SK-N-SH (cell line): Measurements from ENCODE around the gene DSG2. TPM values are rescaled to one million over a fixed set of nuclear protein-coding genes. Genes with fewer than 3 reads are reported as not detected.

Source experiments
- CTCF ChIA-PET: fragments of 300-600, 350-600 bp; formaldehyde crosslinking; extraction: SDS; loops from one replicate; lab custom pipeline; 2021; lab: Yijun Ruan, JAX
- POLR2A ChIA-PET: fragments of 350-600 bp; sonication (Branson Sonifier 250); formaldehyde crosslinking; extraction: SDS; loops from one replicate; lab custom pipeline; 2020; ENCODE audit warnings: antibody characterized with exemption, inconsistent platforms; lab: Yijun Ruan, JAX
- DNase-seq: peaks from one replicate; pipeline ENCODE4 v3.0.0; 2012
- H2AFZ ChIP-seq: fragments of 200-600 bp; sonication (generic); 2 replicates; pipeline ENCODE4 v1.8.1; 2016; ENCODE audit warnings: antibody characterized with exemption, mild to moderate bottlenecking, low read depth
- H3F3A ChIP-seq: fragments of 200-600 bp; sonication (generic); replicated peaks from 2 replicates; pipeline ENCODE3; 2016; ENCODE audit warnings: antibody characterized with exemption, mild to moderate bottlenecking; ENCODE audit not compliant: insufficient read depth
- H3K27ac ChIP-seq, 2 experiments: fragments of 200-500 bp in 1 of 2; fragments of 200-600 bp in 1 of 2; sonication (Bioruptor generic) in 1 of 2; sonication (generic), shearing (Covaris generic) in 1 of 2; 2 replicates each; pipeline versions ENCODE4 v1.5.1 to v1.6.1; 2014 to 2016; ENCODE audit warnings: low read depth in 2 of 2, inconsistent platforms in 1 of 2, low read length in 1 of 2, mild to moderate bottlenecking in 1 of 2, mixed read lengths in 1 of 2
- H3K27me3 ChIP-seq: fragments of 200-600 bp; sonication (generic), shearing (Covaris generic); 2 replicates; pipeline ENCODE4 v1.6.1; 2016; ENCODE audit warnings: mixed run types; ENCODE audit not compliant: insufficient read depth
- H3K36me3 ChIP-seq, 2 experiments: fragments of 200-500 bp in 1 of 2; fragments of 200-600 bp in 1 of 2; sonication (Bioruptor generic) in 1 of 2; sonication (generic) in 1 of 2; replicated peaks in 1 of 2; 2 replicates each; pipeline versions ENCODE3 to v1.5.1; 2014 to 2016; ENCODE audit warnings: low read length in 1 of 2, mild to moderate bottlenecking in 1 of 2; ENCODE audit not compliant: insufficient read depth in 2 of 2, control insufficient read depth in 1 of 2
- H3K4me1 ChIP-seq, 2 experiments: fragments of 200-500 bp in 1 of 2; fragments of 200-600 bp in 1 of 2; sonication (Bioruptor generic) in 1 of 2; sonication (generic), shearing (Covaris generic) in 1 of 2; 2 replicates each; pipeline versions ENCODE4 v1.5.1 to v1.6.1; 2014 to 2016; ENCODE audit warnings: low read depth in 1 of 2, low read length in 1 of 2, mixed run types in 1 of 2; ENCODE audit not compliant: insufficient read depth in 2 of 2, control insufficient read depth in 1 of 2
- H3K4me2 ChIP-seq: fragments of 200-600 bp; sonication (generic), shearing (Covaris generic); 2 replicates; pipeline ENCODE4 v1.6.1; 2017; ENCODE audit warnings: mixed run types
- H3K4me3 ChIP-seq, 2 experiments: fragments of 200-500 bp in 1 of 2; fragments of 200-600 bp in 1 of 2; sonication (Bioruptor generic) in 1 of 2; sonication (generic), shearing (Covaris generic) in 1 of 2; 2 replicates each; pipeline versions ENCODE4 v1.5.1 to v1.8.1; 2014 to 2016; ENCODE audit warnings: low read depth in 2 of 2, inconsistent platforms in 1 of 2, low read length in 1 of 2, mild to moderate bottlenecking in 1 of 2, mixed read lengths in 1 of 2, moderate library complexity in 1 of 2
- H3K79me2 ChIP-seq: fragments of 200-600 bp; sonication (generic); 2 replicates; pipeline ENCODE4 v1.8.1; 2017; ENCODE audit warnings: mild to moderate bottlenecking; ENCODE audit not compliant: insufficient read depth
- H3K9ac ChIP-seq: fragments of 200-600 bp; sonication (generic); 2 replicates; pipeline ENCODE4 v1.6.1; 2017; ENCODE audit warnings: mixed run types
- H3K9me2 ChIP-seq: fragments of 200-600 bp; sonication (generic); 2 replicates; pipeline ENCODE4 v1.6.1; 2017; ENCODE audit warnings: mixed run types
- H3K9me3 ChIP-seq: fragments of 200-600 bp; sonication (generic); 2 replicates; pipeline ENCODE4 v1.6.1; 2017; ENCODE audit warnings: mixed run types, mild to moderate bottlenecking, moderate library complexity
- H4K20me1 ChIP-seq: fragments of 200-600 bp; sonication (generic); 2 replicates; pipeline ENCODE4 v1.6.1; 2017; ENCODE audit warnings: mild to moderate bottlenecking, mixed run types; ENCODE audit not compliant: insufficient read depth
- CHD2 ChIP-seq: fragments of 150-350 bp; IDR thresholded peaks from 2 replicates; pipeline ENCODE4 v1.6.1; 2018; ENCODE audit warnings: low read length; ENCODE audit not compliant: partially characterized antibody
- EZH2phosphoT487 ChIP-seq: fragments of 200-600 bp; sonication (generic); IDR thresholded peaks from 2 replicates; pipeline ENCODE4 v1.6.1; 2017; ENCODE audit warnings: low read depth, mixed run types, mild to moderate bottlenecking, antibody characterized with exemption, moderate library complexity, borderline replicate concordance
- FOXJ3 ChIP-seq: sonication (generic); formaldehyde crosslinking; IDR thresholded peaks from 2 replicates; pipeline ENCODE4 v1.5.1; 2020; ENCODE audit warnings: mild to moderate bottlenecking, missing genetic modification reagents
- FOXM1 ChIP-seq: IDR thresholded peaks from 2 replicates; pipeline ENCODE4 v1.4.0; 2012; ENCODE audit warnings: low read depth, mild to moderate bottlenecking
- GABPA ChIP-seq: IDR thresholded peaks from 2 replicates; pipeline ENCODE4 v1.4.0; 2012; ENCODE audit warnings: low read depth, mild to moderate bottlenecking
- GATA2 ChIP-seq: sonication (generic); formaldehyde crosslinking; IDR thresholded peaks from 2 replicates; pipeline ENCODE4 v1.5.0; 2020; ENCODE audit warnings: mild to moderate bottlenecking, missing genetic modification reagents
- JUND ChIP-seq: IDR thresholded peaks from 2 replicates; pipeline ENCODE4 v1.4.0; 2012
- NFIC ChIP-seq: IDR thresholded peaks from 2 replicates; pipeline ENCODE4 v1.4.0; 2012; ENCODE audit warnings: borderline replicate concordance
- POLR2AphosphoS5 ChIP-seq: IDR thresholded peaks from 2 replicates; pipeline ENCODE4 v1.6.1; 2012; ENCODE audit warnings: low read depth, low read length
- RAD21 ChIP-seq: IDR thresholded peaks from 2 replicates; pipeline ENCODE4 v1.6.1; 2012; ENCODE audit warnings: mild to moderate bottlenecking, low read length
- RCOR1 ChIP-seq: fragments of 150-350 bp; IDR thresholded peaks from 2 replicates; pipeline ENCODE4 v1.6.1; 2017; ENCODE audit warnings: antibody characterized with exemption, low read length
- RFX5 ChIP-seq: IDR thresholded peaks from 2 replicates; pipeline ENCODE4 v1.6.1; 2012; ENCODE audit warnings: mild to moderate bottlenecking, improper control_type of control experiment, low read length
- RXRA ChIP-seq: IDR thresholded peaks from 2 replicates; pipeline ENCODE4 v1.4.0; 2012; ENCODE audit warnings: low read depth, mild to moderate bottlenecking, borderline replicate concordance
- SIN3A ChIP-seq: IDR thresholded peaks from 2 replicates; pipeline ENCODE4 v1.6.1; 2012; ENCODE audit warnings: low read depth, mild to moderate bottlenecking, low read length, moderate library complexity, borderline replicate concordance
- TCF12 ChIP-seq: IDR thresholded peaks from 2 replicates; pipeline ENCODE4 v1.4.0; 2012
- TEAD4 ChIP-seq: IDR thresholded peaks from 2 replicates; pipeline ENCODE4 v1.4.0; 2012; ENCODE audit warnings: mild to moderate bottlenecking, borderline replicate concordance; ENCODE audit not compliant: insufficient read depth
- USF2 ChIP-seq: fragments of 150-350 bp; IDR thresholded peaks from 2 replicates; pipeline ENCODE4 v1.6.1; 2017; ENCODE audit warnings: antibody characterized with exemption, low read length, low read depth, borderline replicate concordance
- YY1 ChIP-seq: IDR thresholded peaks from 2 replicates; pipeline ENCODE4 v1.4.0; 2012; ENCODE audit warnings: low read depth, mild to moderate bottlenecking
- WGBS: methylation state at CpG from one replicate; pipeline ENCODE4 v1.1.6; 2017; ENCODE audit warnings: low lambda C conversion rate; 5-methylcytosine and 5-hydroxymethylcytosine counted together
- polyA plus RNA-seq, 3 experiments: library from polyadenylated mRNA; depleted of rRNA; stranded (reverse); fragments of >200 nt; gene quantifications; 2 replicates each; pipeline ENCODE4 v1.2.3, GENCODE V29; 2012
- TF ChIP-seq, protein P1 (sequence below): IDR thresholded peaks from 2 replicates; pipeline ENCODE4 v1.4.0; 2012; ENCODE audit warnings: low read depth, borderline replicate concordance
- TF ChIP-seq, protein P2 (sequence below): IDR thresholded peaks from 2 replicates; pipeline ENCODE4 v1.4.0; 2012; ENCODE audit warnings: low read depth, borderline replicate concordance
- TF ChIP-seq, protein P3 (sequence below): fragments of 200-600 bp; sonication (generic); IDR thresholded peaks from 2 replicates; pipeline ENCODE4 v1.6.1; 2017; ENCODE audit warnings: antibody characterized with exemption, mild to moderate bottlenecking, moderate library complexity

The DSG2 gene
- polyA plus RNA-seq, 1 of the 3 experiments (the other 2 are of a cell fraction), result not detected

DNA sequence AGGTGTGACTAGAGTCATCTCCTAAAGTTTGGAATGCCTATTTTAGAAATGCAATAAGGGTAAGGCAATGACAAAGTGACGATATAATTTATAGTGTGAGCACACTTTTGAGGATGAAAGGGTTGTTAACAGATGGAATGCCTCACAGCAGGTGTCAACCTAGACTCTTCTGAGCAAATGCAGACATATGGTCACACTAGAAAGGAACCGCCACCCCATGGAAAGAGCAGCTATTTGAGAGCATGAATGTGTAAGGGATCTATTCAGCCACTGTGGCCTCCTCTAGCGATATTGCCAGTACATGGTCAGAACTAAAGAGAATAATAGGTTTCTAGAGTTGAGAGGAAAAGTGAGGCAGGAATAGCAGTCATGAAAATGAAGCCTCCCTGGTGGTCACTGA is 18.5 kb downstream of the DSG2 start:
- Histone ChIP-seq H3K9ac (no peak overlapping the region), H3F3A (no peaks in the 10 kb centered on the region), H3K9me3 (no peaks in the 10 kb centered on the region), H3K4me2 (no peak overlapping the region), H3K4me3 (no peak overlapping the region), H3K4me1 (peaks cover 0 to 7% of the 10 kb centered on the region in 2 experiments; a peak in 1 of 4 replicates), H3K9me2 (no peaks in the 10 kb centered on the region), H4K20me1 (no peaks in the 10 kb centered on the region), H3K27me3 (peaks cover 23% of the 10 kb centered on the region; the same call in 1 of the 2 replicates), H3K79me2 (no peaks in the 10 kb centered on the region), H3K36me3 (no peaks in the 10 kb centered on the region), H2AFZ (no peak overlapping the region), H3K27ac (no peak overlapping the region)
- 13% methylated on average over 3 of the region's 3 CpGs for WGBS
- TF ChIP-seq USF2, result no peak
- no peak for TF ChIP-seq TEAD4
- TF ChIP-seq FOXM1, result no peak
- TF ChIP-seq, protein P1, sequence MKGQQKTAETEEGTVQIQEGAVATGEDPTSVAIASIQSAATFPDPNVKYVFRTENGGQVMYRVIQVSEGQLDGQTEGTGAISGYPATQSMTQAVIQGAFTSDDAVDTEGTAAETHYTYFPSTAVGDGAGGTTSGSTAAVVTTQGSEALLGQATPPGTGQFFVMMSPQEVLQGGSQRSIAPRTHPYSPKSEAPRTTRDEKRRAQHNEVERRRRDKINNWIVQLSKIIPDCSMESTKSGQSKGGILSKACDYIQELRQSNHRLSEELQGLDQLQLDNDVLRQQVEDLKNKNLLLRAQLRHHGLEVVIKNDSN, result no peak
- TF ChIP-seq FOXJ3 (CRISPR knock-in tag), result no peak
- TF ChIP-seq POLR2AphosphoS5, result no peak
- TF ChIP-seq SIN3A, result no peak
- TF ChIP-seq JUND, result no peak
- no peak for TF ChIP-seq NFIC
- TF ChIP-seq GABPA, result no peak
- TF ChIP-seq, protein P2, sequence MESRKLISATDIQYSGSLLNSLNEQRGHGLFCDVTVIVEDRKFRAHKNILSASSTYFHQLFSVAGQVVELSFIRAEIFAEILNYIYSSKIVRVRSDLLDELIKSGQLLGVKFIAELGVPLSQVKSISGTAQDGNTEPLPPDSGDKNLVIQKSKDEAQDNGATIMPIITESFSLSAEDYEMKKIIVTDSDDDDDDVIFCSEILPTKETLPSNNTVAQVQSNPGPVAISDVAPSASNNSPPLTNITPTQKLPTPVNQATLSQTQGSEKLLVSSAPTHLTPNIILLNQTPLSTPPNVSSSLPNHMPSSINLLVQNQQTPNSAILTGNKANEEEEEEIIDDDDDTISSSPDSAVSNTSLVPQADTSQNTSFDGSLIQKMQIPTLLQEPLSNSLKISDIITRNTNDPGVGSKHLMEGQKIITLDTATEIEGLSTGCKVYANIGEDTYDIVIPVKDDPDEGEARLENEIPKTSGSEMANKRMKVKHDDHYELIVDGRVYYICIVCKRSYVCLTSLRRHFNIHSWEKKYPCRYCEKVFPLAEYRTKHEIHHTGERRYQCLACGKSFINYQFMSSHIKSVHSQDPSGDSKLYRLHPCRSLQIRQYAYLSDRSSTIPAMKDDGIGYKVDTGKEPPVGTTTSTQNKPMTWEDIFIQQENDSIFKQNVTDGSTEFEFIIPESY, result no peak
- TF ChIP-seq RCOR1, result no peak
- no peak for TF ChIP-seq RFX5
- ChIA-PET POLR2A (no interaction called here), CTCF (no interaction called here)
- DNase-seq, result no peak

DNA sequence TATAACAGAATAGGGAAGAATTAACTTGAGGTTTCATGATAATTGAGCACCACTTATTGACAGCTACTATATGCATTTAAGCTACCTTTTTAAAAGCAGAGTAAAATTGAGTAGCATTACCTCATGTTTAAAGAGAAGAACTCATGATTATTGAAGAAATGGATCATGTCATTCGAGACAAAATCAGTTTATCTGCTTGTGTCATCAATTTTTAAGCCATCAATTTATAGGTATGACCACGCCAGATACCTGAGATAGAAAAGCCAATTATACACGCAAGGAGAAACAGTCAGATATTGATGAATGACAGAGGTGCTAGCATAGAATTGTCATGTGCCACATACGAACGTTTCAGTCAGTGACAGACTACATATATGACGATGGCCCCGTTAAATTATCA is 28.4 kb downstream of the DSG2 start:
- H3K9me3 ChIP-seq, result no peaks in the 10 kb centered on the region
- ChIA-PET POLR2A (no interaction called here), CTCF (interaction anchor here (0.7 to 1.0 kb wide), 2 partner anchors 17 to 294 kb away, joined by 3 to 4 read pairs; no protein-coding TSS in a partner anchor)
- no peak overlapping the region for H3K9ac ChIP-seq
- WGBS, result 7% methylated on average over 7 of the region's 7 CpGs
- no peak overlapping the region for H2AFZ ChIP-seq
- H3K27ac ChIP-seq, result no peak overlapping the region
- H4K20me1 ChIP-seq, result no peaks in the 10 kb centered on the region
- H3K79me2 ChIP-seq, result no peaks in the 10 kb centered on the region
- no peak overlapping the region for H3K4me3 ChIP-seq
- peaks cover 20% of the 10 kb centered on the region; the same call in 1 of the 2 replicates for H3K27me3 ChIP-seq
- no peak overlapping the region for H3K4me2 ChIP-seq
- H3K9me2 ChIP-seq, result no peaks in the 10 kb centered on the region
- no peaks in the 10 kb centered on the region for H3F3A ChIP-seq
- H3K36me3 ChIP-seq, result no peaks in the 10 kb centered on the region
- DNase-seq, result no peak
- H3K4me1 ChIP-seq, result no peaks in the 10 kb centered on the region
- no peak for TF ChIP-seq CHD2
- no peak for TF ChIP-seq TCF12
- TF ChIP-seq RXRA, result no peak
- TF ChIP-seq RAD21, result no peak
- no peak for TF ChIP-seq YY1
- no peak for TF ChIP-seq NFIC
- TF ChIP-seq GABPA, result no peak
- TF ChIP-seq, protein P2, result no peak
- no peak for TF ChIP-seq EZH2phosphoT487
- no peak for TF ChIP-seq GATA2 (CRISPR knock-in tag)
- TF ChIP-seq, protein P3, sequence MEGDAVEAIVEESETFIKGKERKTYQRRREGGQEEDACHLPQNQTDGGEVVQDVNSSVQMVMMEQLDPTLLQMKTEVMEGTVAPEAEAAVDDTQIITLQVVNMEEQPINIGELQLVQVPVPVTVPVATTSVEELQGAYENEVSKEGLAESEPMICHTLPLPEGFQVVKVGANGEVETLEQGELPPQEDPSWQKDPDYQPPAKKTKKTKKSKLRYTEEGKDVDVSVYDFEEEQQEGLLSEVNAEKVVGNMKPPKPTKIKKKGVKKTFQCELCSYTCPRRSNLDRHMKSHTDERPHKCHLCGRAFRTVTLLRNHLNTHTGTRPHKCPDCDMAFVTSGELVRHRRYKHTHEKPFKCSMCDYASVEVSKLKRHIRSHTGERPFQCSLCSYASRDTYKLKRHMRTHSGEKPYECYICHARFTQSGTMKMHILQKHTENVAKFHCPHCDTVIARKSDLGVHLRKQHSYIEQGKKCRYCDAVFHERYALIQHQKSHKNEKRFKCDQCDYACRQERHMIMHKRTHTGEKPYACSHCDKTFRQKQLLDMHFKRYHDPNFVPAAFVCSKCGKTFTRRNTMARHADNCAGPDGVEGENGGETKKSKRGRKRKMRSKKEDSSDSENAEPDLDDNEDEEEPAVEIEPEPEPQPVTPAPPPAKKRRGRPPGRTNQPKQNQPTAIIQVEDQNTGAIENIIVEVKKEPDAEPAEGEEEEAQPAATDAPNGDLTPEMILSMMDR, result no peak
- no peak for TF ChIP-seq POLR2AphosphoS5
